Spleen (tissue), 7 donors: Measurements from ENCODE around the gene SUMO4.

Experiments used
- CTCF ChIP-seq, 11 experiments: fragments of 200-600 bp in 7 of 11; fragments of 450-650 bp in 4 of 11; sonication (generic) in 4 of 11; IDR thresholded peaks in 8 of 11; conservative IDR thresholded peaks in 3 of 11; 1 replicate in 7 of 11; 2 replicates in 4 of 11; pipeline versions ENCODE4 v1.4.0 to v1.8.0; 2016 to 2021; ENCODE audit warnings: antibody characterized with exemption in 11 of 11, inconsistent platforms in 4 of 11, mild to moderate bottlenecking in 1 of 11
- POLR2A ChIP-seq, 3 donors: fragments of 450-650 bp; IDR thresholded peaks; one replicate each; pipeline ENCODE4 v1.5.1; 2017; ENCODE audit warnings: antibody characterized with exemption in 3 of 3, mild to moderate bottlenecking in 1 of 3
- POLR2AphosphoS5 ChIP-seq, 3 donors: sonication (generic); formaldehyde crosslinking; IDR thresholded peaks; one replicate each; pipeline ENCODE4 v1.5.1; 2017; ENCODE audit warnings: antibody characterized with exemption in 3 of 3
- donor health status: DM: no; HTN: no; CAD: no; lungs with moderate emphysema.
- donor health status: DM: no; HTN: no; CAD: no.
- donor health status: DM: no; HTN: no; CAD: no.

GRCh38 chr6:149379977-149380376 lies 20.1 kb upstream of the SUMO4 start:
- TF ChIP-seq CTCF (IDR thresholded peaks at IDR 0.05 in 8 of 11, conservative IDR thresholded peaks at IDR 0.05 in 3 of 11) (no peak), POLR2AphosphoS5 (IDR thresholded peaks at IDR 0.05) (no peak), POLR2A (IDR thresholded peaks at IDR 0.05) (no peak)
